Putamen (tissue), 1 donor: ENCODE data around the gene TMEM263.

Experiments
- DNase-seq: peaks from one replicate; pipeline ENCODE4 v3.0.0-alpha.2; 2016; ENCODE audit warnings: low spot score

TMEM263 gene

GRCh38 chr12:106950591-106950990 lies 5.1 kb upstream of the TMEM263 start:
- DNase-seq = no peak

- DNase-seq = no peak
Measured at GRCh38 chr12:106953352-106954250, 2.1 kb upstream of the TMEM263 start.

- DNase-seq = peak; percentile 12
Measured at GRCh38 chr12:106954462-106955376, 988 bp upstream of the TMEM263 start.

- DNase-seq = peak; percentile 43
Measured at GRCh38 chr12:106956048-106956578, 406 bp downstream of the TMEM263 start.

- DNase-seq = no peak
Measured at GRCh38 chr12:106957583-106957982, 1.9 kb downstream of the TMEM263 start.

- DNase-seq = no peak
Measured at GRCh38 chr12:106960443-106960842, 4.7 kb downstream of the TMEM263 start.

GRCh38 chr12:106962286-106962685 lies 6.6 kb downstream of the TMEM263 start:
- DNase-seq = no peak

GRCh38 chr12:106964526-106964925 lies 8.8 kb downstream of the TMEM263 start:
- DNase-seq = no peak

- DNase-seq = no peak
Measured at GRCh38 chr12:106971065-106971464, 15.4 kb downstream of the TMEM263 start.

- DNase-seq = no peak
Measured at GRCh38 chr12:106973545-106973944, 17.8 kb downstream of the TMEM263 start.

- no peak for DNase-seq
Measured at GRCh38 chr12:106974511-106974910, 18.8 kb downstream of the TMEM263 start.

GRCh38 chr12:106975098-106975497 lies 19.4 kb downstream of the TMEM263 start:
- no peak for DNase-seq

- DNase-seq = no peak
Measured at GRCh38 chr12:106975993-106976658, 20.4 kb downstream of the TMEM263 start.

- DNase-seq = no peak
Measured at GRCh38 chr12:106976668-106977067, 21.0 kb downstream of the TMEM263 start.

- peak; percentile 25 for DNase-seq
Measured at GRCh38 chr12:106978035-106978800, 22.5 kb downstream of the TMEM263 start.

- no peak for DNase-seq
Measured at GRCh38 chr12:106980944-106981343, 25.2 kb downstream of the TMEM263 start.

- no peak for DNase-seq
Measured at GRCh38 chr12:106981788-106982187, 26.1 kb downstream of the TMEM263 start.

- no peak for DNase-seq
Measured at GRCh38 chr12:106982229-106982628, 26.5 kb downstream of the TMEM263 start.

GRCh38 chr12:106984588-106985137 lies 29.0 kb downstream of the TMEM263 start:
- DNase-seq = no peak

- no peak for DNase-seq
Measured at GRCh38 chr12:106985479-106985878, 29.8 kb downstream of the TMEM263 start.

GRCh38 chr12:106986135-106986534 lies 30.4 kb downstream of the TMEM263 start:
- DNase-seq = no peak
